Keratinocyte (primary cell): ENCODE results near the gene SPATA24. TPM values are rescaled to one million over a fixed set of nuclear protein-coding genes. Genes with fewer than 3 reads are reported as not detected.

Experiments
- DNase-seq: peaks from one replicate; pipeline ENCODE4 v3.0.0-alpha.2; 2011; ENCODE audit warnings: low read depth, missing footprints, low spot score
- FAIRE-seq: peaks from 2 replicates; lab custom pipeline; 2011; peaks lifted over from hg19 to GRCh38; lab: Jason Lieb, UNC
- H2AFZ ChIP-seq: 2 replicates; pipeline ENCODE4 v1.6.0; 2012; ENCODE audit warnings: low read length, control low read depth, inconsistent platforms; ENCODE audit not compliant: control insufficient read depth
- H3K27ac ChIP-seq: 2 replicates; pipeline ENCODE4 v1.5.1; 2011; ENCODE audit warnings: low read length; ENCODE audit not compliant: control insufficient read depth, insufficient read depth
- H3K27me3 ChIP-seq: 3 replicates; pipeline ENCODE4 v1.6.0; 2011; ENCODE audit warnings: low read length; ENCODE audit not compliant: control insufficient read depth, insufficient read depth; ENCODE audit errors: extremely low read depth
- H3K36me3 ChIP-seq, 2 experiments: 2 replicates in 1 of 2; 3 replicates in 1 of 2; pipeline ENCODE4 v1.5.1; 2011; ENCODE audit warnings: low read length in 2 of 2, mild to moderate bottlenecking in 1 of 2; ENCODE audit not compliant: control insufficient read depth in 2 of 2, insufficient read depth in 2 of 2; ENCODE audit errors: extremely low read depth in 1 of 2
- H3K4me1 ChIP-seq: 3 replicates; pipeline ENCODE4 v1.5.1; 2011; ENCODE audit warnings: low read length; ENCODE audit not compliant: control insufficient read depth, insufficient read depth; ENCODE audit errors: extremely low read depth
- H3K4me2 ChIP-seq: 3 replicates; pipeline ENCODE4 v1.6.0; 2011; ENCODE audit warnings: low read depth, low read length; ENCODE audit not compliant: control insufficient read depth, insufficient read depth; ENCODE audit errors: extremely low read depth
- H3K4me3 ChIP-seq, 3 experiments: fragments of 200-600 bp in 1 of 3; sonication (generic) in 1 of 3; 2 replicates in 2 of 3; 3 replicates in 1 of 3; pipeline ENCODE4 v1.5.1; 2011 to 2016; ENCODE audit warnings: low read length in 3 of 3, mild to moderate bottlenecking in 3 of 3, control low read depth in 2 of 3, inconsistent platforms in 1 of 3, low read depth in 1 of 3, mixed read lengths in 1 of 3, mixed run types in 1 of 3, moderate library complexity in 1 of 3; ENCODE audit not compliant: control insufficient read depth in 2 of 3, insufficient read depth in 2 of 3; ENCODE audit errors: extremely low read depth in 1 of 3
- H3K79me2 ChIP-seq: 2 replicates; pipeline ENCODE4 v1.6.0; 2012; ENCODE audit warnings: low read length; ENCODE audit not compliant: control insufficient read depth, insufficient read depth
- H3K9ac ChIP-seq: 3 replicates; pipeline ENCODE4 v1.6.0; 2011; ENCODE audit warnings: low read length; ENCODE audit not compliant: control insufficient read depth, insufficient read depth; ENCODE audit errors: extremely low read depth
- H3K9me1 ChIP-seq: 3 replicates; pipeline ENCODE4 v1.6.0; 2011; ENCODE audit warnings: low read length; ENCODE audit not compliant: control insufficient read depth, insufficient read depth; ENCODE audit errors: extremely low read depth
- H3K9me3 ChIP-seq: 2 replicates; pipeline ENCODE4 v1.5.1; 2012; ENCODE audit warnings: low read depth, low read length; ENCODE audit not compliant: control insufficient read depth
- H4K20me1 ChIP-seq: 3 replicates; pipeline ENCODE4 v1.6.0; 2011; ENCODE audit warnings: low read length; ENCODE audit not compliant: control insufficient read depth, insufficient read depth; ENCODE audit errors: extremely low read depth
- EZH2 ChIP-seq: IDR thresholded peaks from one replicate; pipeline ENCODE4 v1.6.1; 2012; ENCODE audit warnings: inconsistent platforms, mild to moderate bottlenecking, low read length, moderate library complexity
- dilution Hi-C: fragments of 300-500 bp; cut with MboI; formaldehyde crosslinking; loops from one replicate; pipeline ENCODE4 v1.7.0; 2020; ENCODE audit warnings: low sequenced_read_pairs; ENCODE audit not compliant: extremely low pct_ligation_motif_present
- polyA plus RNA-seq, 5 experiments: library from polyadenylated mRNA; depleted of rRNA in 3 of 5; stranded (reverse) in 3 of 5; stranded (forward) in 1 of 5; unstranded in 1 of 5; fragments of >200 nt; gene quantifications; 1 replicate in 1 of 5; 2 replicates in 3 of 5; 3 replicates in 1 of 5; pipeline versions ENCODE4 v1.2.1 to v1.2.3, GENCODE V29; 2011 to 2012; ENCODE audit warnings: missing spikeins in 2 of 5, low read depth in 1 of 5, low replicate concordance in 1 of 5
- TF ChIP-seq, protein P1 (sequence below), 3 experiments: IDR thresholded peaks in 1 of 3; conservative IDR thresholded peaks in 1 of 3; optimal IDR thresholded peaks in 1 of 3; 2 replicates in 2 of 3; 3 replicates in 1 of 3; pipeline versions ENCODE3 to v1.5.1; 2011; ENCODE audit warnings: low read length in 3 of 3, mild to moderate bottlenecking in 3 of 3, moderate library complexity in 2 of 3, control low read depth in 1 of 3, inconsistent platforms in 1 of 3; ENCODE audit not compliant: insufficient read depth in 2 of 3; ENCODE audit errors: extremely low read depth in 1 of 3

Gene SPATA24
- polyA plus RNA-seq, 1 donor (not counting 4 experiments of a cell fraction or from before 2014, with no cell fraction given), result 4.9 TPM

GRCh38 chr5:139401546-139401945, 2.3 kb downstream of the SPATA24 start:
- no peaks in the 10 kb centered on the region for H3K27me3 ChIP-seq
- no peak overlapping the region for H3K27ac ChIP-seq
- H3K4me2 ChIP-seq, result no peak overlapping the region
- FAIRE-seq (no peak), DNase-seq (no peak)
- H2AFZ ChIP-seq, result no peak overlapping the region
- no peak overlapping the region for H3K4me3 ChIP-seq
- H3K9ac ChIP-seq, result no peak overlapping the region
- H3K9me1 ChIP-seq, result no peaks in the 10 kb centered on the region
- dilution Hi-C loops, result no loop called here
- H3K4me1 ChIP-seq, result peaks cover 14% of the 10 kb centered on the region
- H3K36me3 ChIP-seq, result peaks cover 0 to 1% of the 10 kb centered on the region in 2 experiments
- no peaks in the 10 kb centered on the region for H4K20me1 ChIP-seq
- H3K79me2 ChIP-seq, result no peaks in the 10 kb centered on the region
- no peak for TF ChIP-seq EZH2
- TF ChIP-seq, protein P1, sequence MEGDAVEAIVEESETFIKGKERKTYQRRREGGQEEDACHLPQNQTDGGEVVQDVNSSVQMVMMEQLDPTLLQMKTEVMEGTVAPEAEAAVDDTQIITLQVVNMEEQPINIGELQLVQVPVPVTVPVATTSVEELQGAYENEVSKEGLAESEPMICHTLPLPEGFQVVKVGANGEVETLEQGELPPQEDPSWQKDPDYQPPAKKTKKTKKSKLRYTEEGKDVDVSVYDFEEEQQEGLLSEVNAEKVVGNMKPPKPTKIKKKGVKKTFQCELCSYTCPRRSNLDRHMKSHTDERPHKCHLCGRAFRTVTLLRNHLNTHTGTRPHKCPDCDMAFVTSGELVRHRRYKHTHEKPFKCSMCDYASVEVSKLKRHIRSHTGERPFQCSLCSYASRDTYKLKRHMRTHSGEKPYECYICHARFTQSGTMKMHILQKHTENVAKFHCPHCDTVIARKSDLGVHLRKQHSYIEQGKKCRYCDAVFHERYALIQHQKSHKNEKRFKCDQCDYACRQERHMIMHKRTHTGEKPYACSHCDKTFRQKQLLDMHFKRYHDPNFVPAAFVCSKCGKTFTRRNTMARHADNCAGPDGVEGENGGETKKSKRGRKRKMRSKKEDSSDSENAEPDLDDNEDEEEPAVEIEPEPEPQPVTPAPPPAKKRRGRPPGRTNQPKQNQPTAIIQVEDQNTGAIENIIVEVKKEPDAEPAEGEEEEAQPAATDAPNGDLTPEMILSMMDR (optimal IDR thresholded peaks at IDR 0.05 in 1 of 3, IDR thresholded peaks at IDR 0.05 in 1 of 3, conservative IDR thresholded peaks at IDR 0.05 in 1 of 3; ENCODE audit: extremely low read depth in 1 of 3, insufficient read depth in 2 of 3, low read length in 3 of 3), result no peak
- H3K9me3 ChIP-seq, result no peaks in the 10 kb centered on the region

DNA sequence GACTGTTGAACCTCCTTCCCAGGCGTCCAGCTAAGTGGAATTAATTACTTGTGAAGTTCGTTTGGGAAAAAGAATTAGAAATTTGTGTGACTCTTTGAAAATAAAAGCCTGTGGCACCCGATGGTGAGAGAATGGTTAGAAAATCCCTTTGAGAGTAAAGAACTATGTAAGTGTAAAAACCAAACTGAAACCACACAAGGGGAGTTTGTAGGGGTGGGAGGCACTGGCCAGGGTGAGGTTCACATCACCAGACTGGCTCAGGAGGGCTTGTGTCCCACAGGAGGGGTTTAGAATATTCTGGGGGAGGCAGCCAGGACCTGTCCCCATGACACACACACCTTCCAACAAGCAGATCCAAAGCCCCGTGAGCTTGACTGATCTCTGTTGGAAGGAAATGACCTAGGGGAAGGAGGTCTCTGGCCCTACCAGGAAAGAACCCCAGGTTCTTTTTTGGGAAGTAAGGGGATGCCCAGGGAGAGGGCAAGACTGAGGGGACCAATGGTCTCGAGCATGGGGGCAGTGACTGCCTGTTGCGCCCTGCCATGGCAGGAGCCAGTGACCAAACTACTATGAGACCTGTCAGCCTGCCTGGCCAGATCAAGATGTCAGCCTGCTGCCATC, 4.3 kb downstream of the SPATA24 start:
- H3K4me2 ChIP-seq, result no peak overlapping the region
- no peaks in the 10 kb centered on the region for H3K9me3 ChIP-seq
- peaks cover 1 to 4% of the 10 kb centered on the region in 2 experiments for H3K36me3 ChIP-seq
- H3K4me3 ChIP-seq, result no peak overlapping the region
- H3K4me1 ChIP-seq, result peaks cover 14% of the 10 kb centered on the region
- H3K79me2 ChIP-seq, result no peaks in the 10 kb centered on the region
- no peaks in the 10 kb centered on the region for H3K9me1 ChIP-seq
- no peaks in the 10 kb centered on the region for H4K20me1 ChIP-seq
- DNase-seq (no peak), FAIRE-seq (no peak)
- H3K27ac ChIP-seq, result no peak overlapping the region
- no peak for TF ChIP-seq EZH2
- TF ChIP-seq, protein P1 (optimal IDR thresholded peaks at IDR 0.05 in 1 of 3, IDR thresholded peaks at IDR 0.05 in 1 of 3, conservative IDR thresholded peaks at IDR 0.05 in 1 of 3; ENCODE audit: extremely low read depth in 1 of 3, insufficient read depth in 2 of 3, low read length in 3 of 3), result no peak
- dilution Hi-C loops, result no loop called here
- H3K9ac ChIP-seq, result no peak overlapping the region
- no peak overlapping the region for H2AFZ ChIP-seq
- no peaks in the 10 kb centered on the region for H3K27me3 ChIP-seq
